Fibroblast of skin of right quadriceps (primary cell): Measurements from ENCODE around the gene TMEM72.
A peak's percentile ranks its signal among the peaks of the same experiment; 100 is the strongest.

Experiments used
- DNase-seq: peaks from one replicate; pipeline ENCODE4 v3.0.0-alpha.2; 2013

Gene TMEM72

GRCh38 chr10:44981172-44982113, 70.3 kb downstream of the TMEM72 start:
- peak; percentile 85 for DNase-seq

- DNase-seq, result no peak
Observed at GRCh38 chr10:44982114-44982460, 71.0 kb downstream of the TMEM72 start.

DNA sequence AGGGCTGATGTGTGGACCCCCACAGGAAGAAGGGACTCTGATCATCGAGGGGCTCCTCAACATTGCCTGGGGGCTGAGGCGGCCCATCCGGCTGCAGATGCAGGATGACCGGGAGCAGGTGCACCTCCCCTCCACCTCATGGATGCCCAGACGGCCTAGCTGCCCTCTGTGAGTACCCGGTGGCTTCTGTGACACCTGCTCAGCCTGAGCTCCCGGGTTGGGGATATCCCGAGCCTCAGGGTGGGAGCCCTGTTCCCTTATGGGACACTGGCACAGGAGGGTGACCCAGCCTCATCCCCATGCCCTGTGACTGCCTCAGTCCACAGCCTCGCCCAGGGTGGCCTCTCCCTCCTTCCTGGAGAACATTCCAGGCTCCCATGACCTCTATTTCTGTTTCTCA, 71.4 kb downstream of the TMEM72 start:
- DNase-seq, result no peak

DNA sequence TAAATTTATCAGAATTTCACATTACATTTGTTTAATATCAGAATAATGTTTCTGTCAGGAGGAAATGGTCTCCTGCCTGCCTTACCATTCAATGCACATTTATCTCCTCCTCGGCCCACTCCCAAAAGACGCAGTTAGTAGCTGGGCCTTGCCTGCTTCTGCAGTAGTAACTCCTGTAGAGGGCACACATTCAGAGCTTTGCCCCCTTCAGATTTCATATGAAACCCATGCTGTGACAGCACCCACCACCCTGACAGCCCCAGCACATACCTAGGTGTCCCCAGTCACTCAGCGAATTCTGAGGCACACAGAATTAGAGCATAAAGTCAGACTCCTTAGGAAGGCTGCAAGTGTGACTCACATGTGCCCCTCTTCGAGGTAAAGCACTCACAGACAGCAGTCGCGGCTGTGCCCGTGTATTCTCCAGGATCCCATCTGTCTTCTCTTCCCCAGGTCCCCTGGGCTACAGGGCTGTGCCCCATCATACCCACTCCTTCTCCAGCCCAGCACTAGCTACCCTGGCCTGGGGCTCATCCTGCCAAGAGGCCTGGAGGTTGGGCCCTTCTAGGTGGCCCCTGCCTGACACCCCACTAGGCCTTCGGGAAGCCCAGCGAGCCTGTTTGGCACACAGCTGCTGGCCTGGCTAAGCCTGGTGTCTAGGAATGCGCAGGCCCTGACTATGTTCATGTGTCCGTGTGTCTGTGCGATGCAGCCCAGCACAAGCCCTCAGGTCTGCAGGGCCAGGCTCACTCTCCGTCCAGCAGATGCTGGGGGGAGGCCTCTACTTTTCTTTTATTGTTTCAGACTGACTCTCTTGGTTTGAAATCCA, 72.1 kb downstream of the TMEM72 start:
- no peak for DNase-seq

DNA sequence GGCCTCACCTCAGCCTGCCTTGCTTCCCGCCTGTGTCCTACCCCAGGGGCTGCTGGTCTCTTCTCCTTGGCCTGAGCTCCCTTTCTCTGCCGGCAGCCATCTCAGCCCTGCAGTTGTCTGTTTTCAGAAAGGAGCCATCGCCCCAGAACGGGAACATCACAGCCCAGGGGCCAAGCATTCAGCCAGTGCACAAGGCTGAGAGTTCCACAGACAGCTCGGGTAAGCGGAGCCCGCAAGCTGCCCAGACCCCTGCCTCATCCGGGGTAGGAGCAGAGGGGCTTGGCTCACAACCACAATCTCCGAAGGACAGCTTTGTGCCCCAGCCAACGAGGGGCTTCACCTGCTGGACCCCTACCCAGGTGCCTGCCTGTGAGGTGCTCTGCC, 72.8 kb downstream of the TMEM72 start:
- DNase-seq, result no peak

DNA sequence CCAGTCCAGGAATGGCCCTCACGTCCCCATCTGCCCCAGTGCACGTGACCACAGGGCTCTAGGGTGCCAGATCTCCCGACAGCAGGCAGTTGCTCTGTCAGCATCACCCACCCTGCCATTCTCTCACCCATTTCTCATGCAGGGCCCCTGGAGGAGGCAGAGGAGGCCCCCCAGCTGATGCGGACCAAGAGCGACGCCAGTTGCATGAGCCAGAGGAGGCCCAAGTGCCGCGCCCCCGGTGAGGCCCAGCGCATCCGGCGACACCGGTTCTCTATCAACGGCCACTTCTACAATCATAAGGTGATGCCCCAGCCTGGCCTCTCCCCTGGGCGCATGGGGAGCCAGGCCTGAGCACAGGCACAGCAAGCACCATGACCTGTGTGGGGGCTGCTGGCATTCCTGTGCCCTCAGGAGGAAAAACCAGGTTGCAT, 73.5 kb downstream of the TMEM72 start:
- DNase-seq, result no peak

DNA sequence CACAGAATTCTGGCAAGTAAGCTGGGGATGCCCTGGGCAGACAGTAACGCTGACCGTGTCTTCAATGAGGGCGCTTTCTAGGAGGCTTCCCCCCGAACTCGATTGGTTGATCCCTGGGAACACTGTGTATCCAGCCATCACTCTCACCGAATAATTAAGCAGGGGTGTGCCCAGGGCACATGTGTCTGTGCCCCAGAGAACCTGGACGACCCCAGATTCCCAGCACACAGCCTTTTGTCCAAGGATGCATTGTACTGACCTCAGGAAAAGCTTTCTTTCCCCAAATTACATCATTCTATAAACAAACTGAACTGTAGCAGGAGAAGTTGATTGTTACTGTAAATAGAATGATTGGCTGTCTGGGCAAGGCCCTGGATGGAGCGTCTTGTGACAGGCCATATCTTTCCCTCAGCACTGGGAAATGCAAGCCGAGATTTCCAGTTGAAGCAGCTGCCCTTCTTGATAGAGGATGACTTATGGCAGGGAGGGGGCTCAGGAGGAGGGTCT, 74.1 kb downstream of the TMEM72 start:
- no peak for DNase-seq

- DNase-seq, result no peak
Observed at GRCh38 chr10:44986179-44986578, 75.0 kb downstream of the TMEM72 start.
